ENCODE measurements around the gene ZNF620. TPM values are rescaled to one million over a fixed set of nuclear protein-coding genes. Genes with fewer than 3 reads are reported as not detected.
"Not testable (repeated sequence)": the region's sequence is repeated elsewhere in the genome, so short reads cannot be mapped to it uniquely, and the experiment has no call there.

ZNF620 gene
- total RNA-seq, 1 donor from 2014 or later = 8.3 TPM

- Mint-ChIP-seq H3K27me3 (ENCODE audit: unreplicated experiment) (peaks cover 2% of the 10 kb centered on the region), H3K4me3 (ENCODE audit: unreplicated experiment) (no peak overlapping the region), H3K4me1 (ENCODE audit: unreplicated experiment) (no peaks in the 10 kb centered on the region), H3K9me3 (ENCODE audit: unreplicated experiment) (peaks cover 7% of the 10 kb centered on the region), H3K36me3 (ENCODE audit: low read depth, unreplicated experiment) (peaks cover 17% of the 10 kb centered on the region), H3K27ac (ENCODE audit: unreplicated experiment) (no peak overlapping the region)
- no peak for TF ChIP-seq CTCF (IDR thresholded peaks at IDR 0.05; ENCODE audit: unreplicated experiment)
- DNase-seq (ENCODE audit: low spot score) = no peak
These were observed 51.8 kb downstream of the ZNF620 start for GRCh38 chr3:40557575-40558161.

- H3K4me3 Mint-ChIP-seq (ENCODE audit: unreplicated experiment); H3K9me3 Mint-ChIP-seq (ENCODE audit: unreplicated experiment); DNase-seq (ENCODE audit: low spot score); H3K27ac Mint-ChIP-seq (ENCODE audit: unreplicated experiment); H3K27me3 Mint-ChIP-seq (ENCODE audit: unreplicated experiment); H3K4me1 Mint-ChIP-seq (ENCODE audit: unreplicated experiment): not testable (repeated sequence)
- H3K36me3 Mint-ChIP-seq (ENCODE audit: low read depth, unreplicated experiment) = peaks cover 24% of the 10 kb centered on the region
These were observed 56.6 kb downstream of the ZNF620 start for GRCh38 chr3:40562482-40562881.

GRCh38 chr3:40565629-40566028 is 59.8 kb downstream of the ZNF620 start:
- DNase-seq (ENCODE audit: low spot score); H3K4me1 Mint-ChIP-seq (ENCODE audit: unreplicated experiment); H3K9me3 Mint-ChIP-seq (ENCODE audit: unreplicated experiment); H3K27ac Mint-ChIP-seq (ENCODE audit: unreplicated experiment); H3K27me3 Mint-ChIP-seq (ENCODE audit: unreplicated experiment); H3K4me3 Mint-ChIP-seq (ENCODE audit: unreplicated experiment): not testable (repeated sequence)
- H3K36me3 Mint-ChIP-seq (ENCODE audit: low read depth, unreplicated experiment) = peaks cover 23% of the 10 kb centered on the region

- peaks cover 7% of the 10 kb centered on the region for H3K27me3 Mint-ChIP-seq (ENCODE audit: unreplicated experiment)
- no peak for TF ChIP-seq CTCF (IDR thresholded peaks at IDR 0.05; ENCODE audit: unreplicated experiment)
- no peaks in the 10 kb centered on the region for H3K4me1 Mint-ChIP-seq (ENCODE audit: unreplicated experiment)
- no peak overlapping the region for H3K4me3 Mint-ChIP-seq (ENCODE audit: unreplicated experiment)
- H3K27ac Mint-ChIP-seq (ENCODE audit: unreplicated experiment) = no peak overlapping the region
- no peak for DNase-seq (ENCODE audit: low spot score)
- H3K9me3 Mint-ChIP-seq (ENCODE audit: unreplicated experiment) = no peaks in the 10 kb centered on the region
- peaks cover 14% of the 10 kb centered on the region for H3K36me3 Mint-ChIP-seq (ENCODE audit: low read depth, unreplicated experiment)
These were observed 60.9 kb downstream of the ZNF620 start for GRCh38 chr3:40566694-40567093.

Other genes with a start within 250 kb of the ZNF620 start
- 68.8 TPM for gene EIF1B, start 196.3 kb upstream of the ZNF620 start, total RNA-seq (ENCODE audit: unreplicated experiment)
- gene ENTPD3, start 118.9 kb upstream of the ZNF620 start, total RNA-seq (ENCODE audit: unreplicated experiment) = not detected
- gene RPL14, start 48.7 kb upstream of the ZNF620 start, total RNA-seq (ENCODE audit: unreplicated experiment) = 2,049 TPM
- 8.0 TPM for gene ZNF619, start 28.9 kb upstream of the ZNF620 start, total RNA-seq (ENCODE audit: unreplicated experiment)
- 25.7 TPM for gene ZNF621, start 18.9 kb downstream of the ZNF620 start, total RNA-seq (ENCODE audit: unreplicated experiment)

Measured in endothelial cell (in vitro differentiated cells).